GM21619 (cell line): ENCODE measurements around the gene COL3A1.

Experiments
- ATAC-seq: cut with Tn5 transposase; IDR thresholded peaks from one replicate; pipeline ENCODE4 v1.9.1; 2021; ENCODE audit not compliant: unreplicated experiment

Gene COL3A1

GRCh38 chr2:188974164-188974563, at the start of gene COL3A1:
COL3A1 (plus strand) TSS chr2:188974373; CDS start chr2:188974490, 117 bp downstream.
- ATAC-seq, result no peak

DNA sequence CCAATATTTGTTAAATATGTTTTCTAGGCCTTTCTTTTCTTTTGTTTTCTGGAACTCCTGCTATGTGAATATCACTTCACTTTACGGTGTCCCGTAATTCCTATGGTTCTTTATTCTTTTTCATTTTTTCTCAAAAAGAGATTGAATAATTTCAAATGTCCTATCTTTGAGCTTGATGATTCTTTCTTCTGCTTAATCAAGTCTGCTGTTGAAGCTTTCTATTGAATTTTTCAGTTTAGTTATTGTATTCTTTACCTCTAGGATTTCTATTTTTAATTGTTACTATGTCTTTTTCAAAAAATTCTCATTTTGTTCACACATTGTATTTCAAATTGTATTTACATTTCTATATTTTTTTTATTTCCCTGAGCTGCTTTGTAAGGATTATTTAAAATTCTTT, 45.5 kb upstream of the COL3A1 start:
- no peak for ATAC-seq

DNA sequence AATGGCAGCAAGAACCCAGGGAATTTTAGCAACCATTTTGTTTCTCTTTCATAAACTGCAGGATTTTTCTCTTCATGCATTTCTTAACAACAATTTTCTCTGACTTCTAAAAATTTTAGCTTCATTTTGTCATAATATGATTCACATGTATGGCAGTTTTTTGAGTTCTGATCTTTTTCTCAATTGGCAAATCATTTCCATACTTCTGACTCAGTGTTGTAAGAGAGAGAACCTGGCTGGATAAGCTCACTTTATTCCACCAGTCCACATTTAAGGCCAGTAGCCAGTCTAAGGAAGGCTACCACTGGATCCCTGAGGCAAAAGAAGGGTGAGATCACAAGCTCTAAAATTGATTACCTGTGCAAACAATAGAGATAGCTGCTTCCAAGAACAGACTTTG, 42.8 kb upstream of the COL3A1 start:
- no peak for ATAC-seq

DNA sequence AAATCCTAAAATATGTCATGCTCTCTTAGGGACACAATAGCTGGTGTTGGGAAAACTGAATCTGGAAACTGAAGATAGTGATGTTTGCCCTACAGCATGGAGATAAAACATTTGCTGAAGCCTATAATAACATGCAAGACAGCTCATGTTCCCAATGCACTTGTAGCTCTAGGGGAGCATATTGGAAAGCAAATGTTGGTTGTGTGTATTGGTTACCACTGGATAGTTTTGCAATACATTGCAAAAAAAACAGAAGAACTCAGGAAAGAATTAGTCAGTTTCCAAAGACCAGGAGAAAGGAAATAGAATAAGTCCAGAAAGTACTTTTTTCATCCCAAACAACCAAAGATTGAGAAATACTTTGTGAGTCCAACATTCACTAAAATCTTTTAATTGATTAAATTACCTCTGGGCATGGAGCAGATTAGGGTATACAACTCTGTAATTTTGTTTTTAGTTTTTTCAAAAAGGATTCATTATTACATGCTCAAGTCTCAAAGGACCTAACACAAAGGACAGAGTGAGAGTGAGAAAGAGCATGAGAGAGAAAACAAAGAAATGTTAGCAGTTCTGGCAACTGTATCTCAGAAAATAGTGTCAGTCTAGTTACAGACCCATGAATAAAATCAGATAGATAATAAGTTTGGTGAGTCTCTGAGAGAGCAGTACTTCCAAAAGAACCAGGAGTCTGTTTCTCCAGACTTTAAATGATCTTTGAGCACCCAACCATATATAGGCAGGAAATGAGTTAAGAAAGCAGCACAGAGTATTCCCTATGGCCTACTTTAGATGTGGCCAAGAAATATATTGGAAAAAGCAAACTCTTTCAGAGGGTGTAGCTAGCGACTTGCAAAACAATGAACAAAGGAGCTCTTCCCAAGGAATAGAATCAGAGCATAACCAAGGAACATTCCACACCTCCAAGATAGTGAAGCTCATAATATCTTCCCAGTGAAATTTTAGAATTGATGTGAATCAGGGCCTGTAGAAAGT, 36.6 kb upstream of the COL3A1 start:
- ATAC-seq, result no peak

DNA sequence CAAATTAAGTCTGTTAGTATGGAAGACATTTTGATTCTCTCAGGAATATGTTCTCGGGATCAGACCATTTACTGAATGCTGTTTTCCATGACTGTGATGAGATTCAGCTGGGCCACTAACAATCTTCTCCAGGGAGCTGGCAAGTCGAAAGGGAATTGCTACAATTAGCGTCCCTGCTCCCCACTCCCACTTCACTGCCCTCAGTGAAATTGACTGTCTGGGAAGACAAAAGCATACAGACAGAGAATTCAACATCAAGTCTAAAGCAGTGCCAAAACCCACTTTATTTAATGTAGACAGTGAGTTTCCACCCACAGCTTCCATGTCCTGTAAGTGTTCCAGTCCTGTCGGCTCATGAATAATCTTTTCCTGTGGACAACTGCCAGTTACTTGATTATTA, 34.0 kb upstream of the COL3A1 start:
- no peak for ATAC-seq

DNA sequence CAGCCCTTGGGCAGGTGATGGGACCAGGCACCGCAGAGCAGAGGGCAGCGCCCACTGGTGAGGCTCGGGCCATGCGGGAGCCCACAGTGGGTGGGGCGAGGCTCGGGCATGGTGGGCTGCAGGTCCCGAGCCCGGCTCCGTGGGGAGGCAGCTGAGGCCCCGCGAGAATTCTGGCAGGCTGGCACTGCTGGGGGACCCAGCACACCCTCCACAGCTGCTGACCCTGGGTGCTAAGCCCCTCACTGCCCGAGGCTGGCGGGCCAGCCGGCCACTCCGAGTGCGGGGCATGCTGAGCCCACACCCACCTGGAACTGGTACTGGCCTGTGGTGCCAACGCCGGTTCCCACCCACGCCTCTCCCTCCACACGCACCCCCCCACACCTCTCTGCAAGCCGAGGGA, 29.7 kb upstream of the COL3A1 start:
- no peak for ATAC-seq

DNA sequence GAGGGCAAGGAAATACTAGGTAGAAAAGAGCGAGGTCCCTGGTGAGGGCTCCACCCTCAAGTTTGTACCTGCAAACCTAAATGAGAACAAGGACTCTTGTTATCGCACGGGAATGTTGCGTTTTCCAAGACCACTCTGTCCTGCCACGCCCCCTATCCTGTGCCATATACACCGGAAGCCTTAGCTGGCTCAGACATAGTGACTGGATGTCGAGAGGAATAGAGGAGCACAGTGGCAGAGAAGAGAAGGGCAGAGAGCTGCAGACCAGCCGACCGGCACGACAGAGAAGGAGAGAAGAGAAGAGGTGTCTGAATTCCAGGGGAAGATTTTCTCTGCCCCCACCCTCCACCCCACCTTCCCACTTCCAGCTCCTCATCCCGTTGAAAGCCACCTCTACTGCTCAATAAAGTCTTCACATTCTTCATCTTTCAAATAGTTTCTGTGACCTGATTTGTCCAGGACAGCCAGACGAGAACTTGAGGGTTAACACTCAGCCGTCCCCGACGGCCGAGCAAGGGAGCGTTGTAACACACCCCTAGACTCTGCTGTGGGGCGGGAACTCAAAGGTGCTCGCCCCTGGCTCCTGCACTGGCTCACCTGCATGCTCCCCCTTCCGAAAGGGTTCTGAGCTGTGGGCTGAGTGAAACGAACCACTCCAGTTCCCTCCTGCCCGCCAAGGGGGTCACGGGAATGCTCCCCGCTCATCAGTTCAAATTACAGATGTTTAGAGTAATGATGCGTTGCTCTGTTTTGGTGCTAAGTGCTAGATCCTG, 24.9 kb upstream of the COL3A1 start:
- no peak for ATAC-seq

DNA sequence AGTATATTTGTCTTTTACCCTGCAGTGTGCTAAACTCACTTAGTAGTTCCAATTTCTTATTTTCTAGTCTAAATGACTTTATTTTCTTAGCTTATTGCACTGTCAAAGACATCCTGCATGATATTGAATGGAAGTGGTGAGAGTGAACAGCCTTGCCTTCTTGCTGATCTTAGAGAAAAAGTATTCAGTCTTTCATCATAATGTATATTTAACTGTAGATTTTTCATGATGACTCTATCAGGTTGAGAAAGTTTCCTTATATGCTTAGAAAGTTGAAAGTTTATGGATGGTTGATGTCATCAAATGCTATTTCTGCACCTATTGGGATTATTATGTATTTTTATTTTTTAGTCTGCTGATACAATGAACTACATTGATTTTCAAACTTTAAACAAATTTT, 21.3 kb upstream of the COL3A1 start:
- ATAC-seq, result no peak

DNA sequence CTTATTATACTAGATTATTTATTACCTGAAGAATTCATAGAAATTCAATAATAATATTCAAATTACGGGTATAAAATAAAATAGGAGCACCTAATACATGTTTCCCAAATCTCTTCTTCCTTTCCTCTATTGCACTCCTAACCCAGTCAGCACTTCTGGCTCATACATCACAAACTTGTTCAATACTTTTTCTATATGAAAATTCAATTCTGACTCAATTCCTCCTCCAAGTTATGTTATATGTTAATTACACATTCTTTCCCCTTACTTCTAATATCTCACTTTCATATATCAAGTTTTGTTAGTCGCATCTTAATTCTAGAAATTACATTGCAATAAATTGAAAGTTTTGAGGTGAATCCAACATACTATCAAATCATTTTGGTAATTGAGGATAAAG, 17.9 kb upstream of the COL3A1 start:
- no peak for ATAC-seq

DNA sequence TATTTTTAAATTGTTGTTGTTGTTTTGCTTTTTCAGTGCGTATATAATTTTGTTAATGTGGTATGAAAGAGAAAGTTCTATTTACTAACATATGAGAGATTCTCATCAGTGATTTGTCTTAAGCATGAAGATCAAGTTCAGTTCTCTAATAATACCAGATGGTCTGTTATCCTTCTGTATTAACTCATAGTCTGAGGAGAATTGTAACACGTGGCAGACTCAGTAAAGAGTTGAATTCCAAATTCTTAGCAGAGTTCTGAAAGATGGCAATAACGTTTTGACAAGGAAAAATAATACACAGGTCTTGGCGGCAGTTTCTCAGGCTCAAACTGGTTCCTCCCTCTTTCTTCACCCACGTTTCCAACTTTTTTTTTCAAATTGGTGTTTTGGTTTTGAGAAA, 17.2 kb upstream of the COL3A1 start:
- ATAC-seq, result no peak

GRCh38 chr2:188957646-188958045, 16.5 kb upstream of the COL3A1 start:
- no peak for ATAC-seq

GRCh38 chr2:188963741-188964140, 10.4 kb upstream of the COL3A1 start:
- ATAC-seq, result no peak

GRCh38 chr2:188964976-188965546, 9.1 kb upstream of the COL3A1 start:
- ATAC-seq, result no peak

DNA sequence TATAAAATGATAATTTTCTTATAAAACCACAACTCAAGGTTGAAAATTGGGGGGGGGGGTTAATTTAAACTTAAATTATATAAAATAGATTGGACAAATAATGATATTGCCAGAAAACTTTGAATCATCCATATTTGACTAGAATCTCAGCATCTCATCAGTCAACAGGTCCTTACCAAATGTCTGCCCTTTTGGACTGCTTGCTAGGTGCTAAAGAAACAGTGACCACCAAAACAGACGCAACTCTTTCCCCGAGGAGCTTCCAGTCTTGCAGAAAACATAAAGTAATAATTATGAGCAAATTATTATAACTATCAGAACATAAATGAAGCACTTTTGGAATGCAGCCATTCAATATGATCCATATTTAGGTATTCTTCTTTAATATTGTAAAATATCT, 8.6 kb upstream of the COL3A1 start:
- no peak for ATAC-seq

DNA sequence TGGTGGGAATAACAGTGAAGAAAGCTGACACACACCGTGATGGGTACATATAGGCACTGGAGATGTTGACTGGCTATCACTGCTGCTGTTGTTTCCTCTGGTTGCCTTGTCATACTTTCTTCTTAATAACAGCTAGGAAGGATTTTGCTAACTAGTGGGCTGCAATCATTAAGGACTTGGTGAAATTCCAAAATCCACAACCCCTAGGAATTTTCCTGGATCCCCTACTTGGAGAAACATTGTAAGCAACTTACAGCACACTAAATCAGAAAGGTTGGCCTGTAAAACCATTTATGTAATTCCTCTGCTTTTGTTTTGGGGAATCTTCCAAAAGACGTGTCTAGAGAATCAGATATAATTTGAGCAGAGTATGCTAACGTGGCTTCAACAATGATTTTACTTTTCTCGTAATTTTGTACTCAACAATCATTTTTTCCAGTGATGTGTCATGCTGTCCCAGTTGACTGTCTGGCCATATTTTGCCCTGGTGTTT, 8.0 kb upstream of the COL3A1 start:
- no peak for ATAC-seq

- no peak for ATAC-seq
Observed at GRCh38 chr2:188966728-188967440, 7.3 kb upstream of the COL3A1 start.

DNA sequence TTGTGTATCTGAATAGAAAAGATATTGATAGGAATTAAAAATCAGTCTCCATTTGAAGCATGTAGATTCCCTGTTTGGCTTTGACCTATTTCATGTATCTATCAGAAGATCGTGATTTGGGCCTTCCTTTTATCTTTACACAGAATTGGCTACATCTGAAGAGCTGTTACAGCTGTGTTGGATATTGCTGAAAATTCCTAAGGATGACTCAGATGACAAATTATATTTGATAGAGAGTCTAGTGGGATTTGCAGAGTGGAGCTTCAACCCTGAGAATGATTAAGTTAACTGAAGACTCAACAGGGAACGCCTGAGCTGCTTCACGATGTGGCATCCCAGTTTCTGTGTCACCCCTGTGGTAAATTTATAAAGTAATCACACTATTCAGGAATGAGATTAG, 4.9 kb upstream of the COL3A1 start:
- ATAC-seq, result peak; percentile 46

GRCh38 chr2:188969651-188970050, 4.5 kb upstream of the COL3A1 start:
- ATAC-seq, result peak; percentile 63

- ATAC-seq, result no peak
Observed at GRCh38 chr2:188970211-188970610, 4.0 kb upstream of the COL3A1 start.

DNA sequence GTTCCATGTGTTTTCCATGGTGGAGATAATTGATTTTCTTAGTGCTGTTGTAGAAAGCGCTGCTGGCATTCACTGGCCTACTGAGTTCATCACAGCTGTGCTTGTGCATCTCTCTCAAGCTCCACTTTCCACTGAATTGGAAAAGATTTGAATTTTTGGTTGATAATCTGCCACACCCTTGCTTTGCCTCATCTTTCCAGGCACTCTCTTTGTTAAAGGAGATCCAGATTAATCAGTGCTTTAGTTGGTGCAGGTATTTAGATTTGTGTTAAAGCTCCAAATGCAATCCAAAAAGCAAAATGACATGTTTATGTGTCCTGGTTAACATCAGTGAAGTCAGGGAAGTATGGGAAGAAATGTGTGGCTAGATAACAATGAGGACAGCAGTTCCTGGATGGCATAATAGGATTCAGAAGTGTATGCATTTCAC, 2.7 kb upstream of the COL3A1 start:
- ATAC-seq, result no peak

DNA sequence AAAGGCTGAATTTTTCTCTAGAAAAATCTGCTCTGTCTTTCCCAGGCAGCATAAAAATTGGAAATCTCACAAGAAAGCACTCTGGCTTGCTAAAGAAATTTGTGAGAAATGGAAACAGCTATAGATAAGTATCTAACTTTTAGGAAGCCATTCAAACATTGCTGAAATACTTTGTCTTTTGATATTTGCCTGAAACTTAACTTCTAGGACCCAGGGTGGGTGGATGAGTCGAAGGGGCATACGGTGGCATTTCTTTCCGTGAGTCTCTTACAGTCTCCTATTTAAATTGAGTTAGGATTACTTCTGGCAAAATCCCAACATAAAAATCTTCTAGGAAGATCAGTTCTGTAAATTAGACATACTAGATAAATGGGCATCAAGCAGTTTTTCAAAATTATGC, 532 bp upstream of the COL3A1 start:
- no peak for ATAC-seq
